Caco-2 (cell line): ENCODE measurements around the gene ADAMTS3. TPM values are rescaled to one million over a fixed set of nuclear protein-coding genes. Genes with fewer than 3 reads are reported as not detected.

Experiments used
- BruUV-seq: library from RNA; stranded (reverse); fragments of 400-500 nt; replicated peaks from 2 replicates; lab custom pipeline; 2021; lab: Mats Ljungman, UMichigan
- CTCF ChIA-PET: fragments of 300-600 bp; sonication (Branson Sonifier 250); formaldehyde crosslinking; loops from one replicate; lab custom pipeline; 2022; ENCODE audit warnings: antibody characterized with exemption; lab: Charles Lee
- POLR2A ChIA-PET: fragments of 300-600 bp; sonication (Branson Sonifier 250); formaldehyde crosslinking; loops from one replicate; lab custom pipeline; 2022; ENCODE audit warnings: antibody characterized with exemption; lab: Charles Lee
- DNase-seq, 2 experiments: peaks; one replicate each; pipeline versions ENCODE4 v3.0.0 to v3.0.0-alpha.2; 2020 to 2022
- H3K27me3 ChIP-seq: replicated peaks from 2 replicates; pipeline ENCODE4 v1.6.0; 2011; ENCODE audit warnings: low read length; ENCODE audit not compliant: control insufficient read depth, insufficient read depth
- H3K36me3 ChIP-seq: 2 replicates; pipeline ENCODE4 v1.5.1; 2011; ENCODE audit warnings: low read length; ENCODE audit not compliant: control insufficient read depth, insufficient read depth
- H3K4me1 ChIP-seq: fragments of 250-450 bp; sonication (Bioruptor Pico); 2 replicates; pipeline ENCODE4 v1.5.1; 2020; ENCODE audit warnings: mild to moderate bottlenecking
- H3K4me3 ChIP-seq: 2 replicates; pipeline ENCODE4 v1.5.1; 2011; ENCODE audit warnings: low read depth, mild to moderate bottlenecking, control low read depth, low read length
- H3K9me3 ChIP-seq: fragments of 250-450 bp; sonication (Bioruptor Pico); 2 replicates; pipeline ENCODE4 v1.5.1; 2020; ENCODE audit warnings: mild to moderate bottlenecking, moderate library complexity
- H3K27ac Mint-ChIP-seq: one replicate; pipeline ENCODE4 v1.8.0; 2022; ENCODE audit warnings: mixed read lengths; ENCODE audit not compliant: unreplicated experiment
- H3K27me3 Mint-ChIP-seq: one replicate; pipeline ENCODE4 v1.8.0; 2022; ENCODE audit warnings: mixed read lengths; ENCODE audit not compliant: insufficient read depth, unreplicated experiment
- H3K36me3 Mint-ChIP-seq: one replicate; pipeline ENCODE4 v1.8.0; 2022; ENCODE audit warnings: mild to moderate bottlenecking, mixed read lengths; ENCODE audit not compliant: insufficient read depth, unreplicated experiment
- H3K4me1 Mint-ChIP-seq: one replicate; pipeline ENCODE4 v1.8.0; 2022; ENCODE audit warnings: low read depth, mixed read lengths; ENCODE audit not compliant: unreplicated experiment
- H3K4me3 Mint-ChIP-seq: one replicate; pipeline ENCODE4 v1.8.0; 2022; ENCODE audit warnings: mild to moderate bottlenecking, moderate library complexity, mixed read lengths; ENCODE audit not compliant: unreplicated experiment
- H3K9me3 Mint-ChIP-seq: one replicate; pipeline ENCODE4 v1.8.0; 2022; ENCODE audit warnings: mixed read lengths; ENCODE audit not compliant: unreplicated experiment
- intact Hi-C: fragments of 100-400 bp; cut with micrococcal nuclease; formaldehyde crosslinking; loops from one replicate; pipeline ENCODE4 v1.10.0; 2022; ENCODE audit not compliant: unreplicated experiment
- total RNA-seq: library from RNA; stranded (reverse); gene quantifications from 2 replicates; pipeline ENCODE4 v1.2.3, GENCODE V29; 2022
- TF ChIP-seq, protein P1 (sequence below), 2 experiments: fragments of 200-600 bp in 1 of 2; IDR thresholded peaks; 1 replicate in 1 of 2; 2 replicates in 1 of 2; pipeline versions ENCODE4 v1.5.1 to v1.8.0; 2011 to 2022; ENCODE audit warnings: antibody characterized with exemption in 1 of 2, control low read depth in 1 of 2, inconsistent platforms in 1 of 2, low read depth in 1 of 2, low read length in 1 of 2, mild to moderate bottlenecking in 1 of 2, moderate library complexity in 1 of 2; ENCODE audit not compliant: insufficient read depth in 1 of 2, severe bottlenecking in 1 of 2, unreplicated experiment in 1 of 2

Gene ADAMTS3
- total RNA-seq, 1 experiment from 2014 or later, result not detected

- no peaks in the 10 kb centered on the region for H3K27me3 ChIP-seq
- H3K4me3 Mint-ChIP-seq, result no peak overlapping the region
- TF ChIP-seq, protein P1, sequence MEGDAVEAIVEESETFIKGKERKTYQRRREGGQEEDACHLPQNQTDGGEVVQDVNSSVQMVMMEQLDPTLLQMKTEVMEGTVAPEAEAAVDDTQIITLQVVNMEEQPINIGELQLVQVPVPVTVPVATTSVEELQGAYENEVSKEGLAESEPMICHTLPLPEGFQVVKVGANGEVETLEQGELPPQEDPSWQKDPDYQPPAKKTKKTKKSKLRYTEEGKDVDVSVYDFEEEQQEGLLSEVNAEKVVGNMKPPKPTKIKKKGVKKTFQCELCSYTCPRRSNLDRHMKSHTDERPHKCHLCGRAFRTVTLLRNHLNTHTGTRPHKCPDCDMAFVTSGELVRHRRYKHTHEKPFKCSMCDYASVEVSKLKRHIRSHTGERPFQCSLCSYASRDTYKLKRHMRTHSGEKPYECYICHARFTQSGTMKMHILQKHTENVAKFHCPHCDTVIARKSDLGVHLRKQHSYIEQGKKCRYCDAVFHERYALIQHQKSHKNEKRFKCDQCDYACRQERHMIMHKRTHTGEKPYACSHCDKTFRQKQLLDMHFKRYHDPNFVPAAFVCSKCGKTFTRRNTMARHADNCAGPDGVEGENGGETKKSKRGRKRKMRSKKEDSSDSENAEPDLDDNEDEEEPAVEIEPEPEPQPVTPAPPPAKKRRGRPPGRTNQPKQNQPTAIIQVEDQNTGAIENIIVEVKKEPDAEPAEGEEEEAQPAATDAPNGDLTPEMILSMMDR (IDR thresholded peaks at IDR 0.05; ENCODE audit: insufficient read depth in 1 of 2, low read depth in 1 of 2, low read length in 1 of 2, severe bottlenecking in 1 of 2, unreplicated experiment in 1 of 2), result no peak
- ChIA-PET CTCF (no interaction called here), POLR2A (no interaction called here)
- H3K4me1 ChIP-seq, result no peaks in the 10 kb centered on the region
- DNase-seq, result no peak
- H3K4me3 ChIP-seq, result no peak overlapping the region
- H3K4me1 Mint-ChIP-seq, result no peaks in the 10 kb centered on the region
- no TSS peak for BruUV-seq
- H3K36me3 ChIP-seq, result no peaks in the 10 kb centered on the region
- H3K9me3 ChIP-seq, result no peaks in the 10 kb centered on the region
- H3K9me3 Mint-ChIP-seq, result no peaks in the 10 kb centered on the region
- H3K36me3 Mint-ChIP-seq, result no peaks in the 10 kb centered on the region
- H3K27me3 Mint-ChIP-seq, result peaks cover 2% of the 10 kb centered on the region
- H3K27ac Mint-ChIP-seq, result no peak overlapping the region
- intact Hi-C loops, result no loop called here
Measured at GRCh38 chr4:72463724-72464123, 105.3 kb downstream of the ADAMTS3 start.

GRCh38 chr4:72457158-72457557, 111.9 kb downstream of the ADAMTS3 start:
- no peaks in the 10 kb centered on the region for H3K36me3 ChIP-seq
- Mint-ChIP-seq H3K4me1 (no peaks in the 10 kb centered on the region), H3K27me3 (no peaks in the 10 kb centered on the region), H3K36me3 (no peaks in the 10 kb centered on the region), H3K27ac (no peak overlapping the region), H3K9me3 (no peaks in the 10 kb centered on the region), H3K4me3 (no peak overlapping the region)
- no peaks in the 10 kb centered on the region for H3K27me3 ChIP-seq
- intact Hi-C loops, result no loop called here
- no peak overlapping the region for H3K4me3 ChIP-seq
- TF ChIP-seq, protein P1 (IDR thresholded peaks at IDR 0.05; ENCODE audit: insufficient read depth in 1 of 2, low read depth in 1 of 2, low read length in 1 of 2, severe bottlenecking in 1 of 2, unreplicated experiment in 1 of 2), result no peak
- POLR2A ChIA-PET, result no interaction called here
- no peak for DNase-seq
- CTCF ChIA-PET, result no interaction called here
- no peaks in the 10 kb centered on the region for H3K4me1 ChIP-seq
- H3K9me3 ChIP-seq, result no peaks in the 10 kb centered on the region
- BruUV-seq, result no TSS peak

- BruUV-seq, result no TSS peak
- Mint-ChIP-seq H3K4me3 (no peak overlapping the region), H3K27me3 (no peaks in the 10 kb centered on the region), H3K36me3 (no peaks in the 10 kb centered on the region), H3K27ac (no peak overlapping the region), H3K9me3 (no peaks in the 10 kb centered on the region), H3K4me1 (no peaks in the 10 kb centered on the region)
- no peaks in the 10 kb centered on the region for H3K36me3 ChIP-seq
- ChIA-PET POLR2A (no interaction called here), CTCF (no interaction called here)
- TF ChIP-seq, protein P1 (IDR thresholded peaks at IDR 0.05; ENCODE audit: insufficient read depth in 1 of 2, low read depth in 1 of 2, low read length in 1 of 2, severe bottlenecking in 1 of 2, unreplicated experiment in 1 of 2), result no peak
- no peak overlapping the region for H3K4me3 ChIP-seq
- no peaks in the 10 kb centered on the region for H3K9me3 ChIP-seq
- DNase-seq, result no peak
- H3K4me1 ChIP-seq, result no peaks in the 10 kb centered on the region
- intact Hi-C loops, result no loop called here
- no peaks in the 10 kb centered on the region for H3K27me3 ChIP-seq
Measured at GRCh38 chr4:72451349-72451748, 117.7 kb downstream of the ADAMTS3 start.
